ENCODE measurements around the gene SSTR3.

- TF ChIP-seq CTCF (IDR thresholded peaks at IDR 0.05; ENCODE audit: insufficient read depth, low read depth, low read length), result no peak
- TF ChIP-seq EZH2 (IDR thresholded peaks at IDR 0.05; ENCODE audit: insufficient read depth, low read length), result no peak
These were observed 38.6 kb downstream of the SSTR3 start for GRCh38 chr22:37173709-37174108.
